ENCODE measurements around the gene SMIM12.

The SMIM12 gene

GRCh38 chr1:34872133-34872503 lies 12.6 kb upstream of the SMIM12 start:
- no peak for DNase-seq

- no peak for DNase-seq
These were observed 12.0 kb upstream of the SMIM12 start for GRCh38 chr1:34871443-34872132.

DNA sequence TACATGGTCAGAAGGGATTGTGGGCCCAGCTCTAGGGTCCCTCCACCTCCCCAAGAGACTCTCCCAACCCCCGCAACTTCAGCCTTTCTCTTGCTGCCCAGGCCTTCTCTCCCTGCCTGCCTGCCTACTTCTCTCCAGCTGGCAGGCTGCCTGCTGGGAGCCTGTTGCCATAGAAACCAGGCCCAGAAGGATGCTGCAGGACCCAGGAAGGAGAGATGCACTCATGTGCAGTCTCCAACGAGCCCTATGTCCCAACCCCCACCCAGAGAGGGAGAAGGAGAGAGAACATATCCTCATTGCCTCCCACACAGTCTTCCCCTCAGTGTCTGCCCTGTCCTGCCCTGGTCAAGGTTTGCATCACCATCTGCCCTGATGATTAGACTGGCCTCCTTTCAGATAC lies 10.8 kb upstream of the SMIM12 start:
- DNase-seq, result no peak

DNA sequence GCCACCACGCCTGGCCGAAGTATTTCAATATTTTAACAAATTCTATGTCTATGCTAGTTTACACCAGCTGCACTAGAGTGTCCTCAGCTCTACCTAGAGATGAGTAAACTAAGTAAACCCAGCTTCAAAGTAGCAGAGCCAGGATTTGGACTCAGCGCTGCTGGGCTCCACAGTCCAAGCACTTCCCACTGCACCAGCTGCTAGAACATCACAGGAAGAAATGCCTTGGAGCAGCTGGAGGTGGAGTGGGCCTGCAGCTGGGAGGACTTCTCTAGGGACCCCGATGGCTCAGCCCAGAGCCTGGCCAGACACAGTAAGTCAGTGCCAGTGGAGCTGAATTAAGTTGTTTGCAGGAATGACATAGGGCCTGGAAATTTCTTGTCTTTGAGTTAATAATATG lies 10.2 kb upstream of the SMIM12 start:
- DNase-seq, result no peak

GRCh38 chr1:34868230-34869049 lies 8.9 kb upstream of the SMIM12 start:
- DNase-seq, result no peak

DNA sequence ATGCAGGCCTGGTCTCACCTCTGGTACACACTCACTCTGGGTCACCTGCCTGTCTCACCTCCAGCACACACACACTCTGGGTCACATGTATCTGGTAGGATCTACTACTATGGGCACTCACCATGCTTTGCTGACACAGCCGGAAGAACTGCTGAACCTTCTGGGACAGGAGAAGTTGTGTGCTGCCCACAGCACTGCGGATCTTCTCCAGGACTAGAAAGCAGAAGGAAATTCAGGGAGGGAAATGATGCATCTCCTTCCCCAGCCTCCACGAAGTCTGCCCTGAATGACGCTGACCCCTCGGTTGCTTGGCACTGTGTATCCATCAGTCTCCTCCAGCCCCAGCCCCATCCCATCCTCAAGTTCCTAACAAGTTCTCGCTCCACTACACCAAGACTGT lies 7.9 kb upstream of the SMIM12 start:
- DNase-seq, result no peak

DNA sequence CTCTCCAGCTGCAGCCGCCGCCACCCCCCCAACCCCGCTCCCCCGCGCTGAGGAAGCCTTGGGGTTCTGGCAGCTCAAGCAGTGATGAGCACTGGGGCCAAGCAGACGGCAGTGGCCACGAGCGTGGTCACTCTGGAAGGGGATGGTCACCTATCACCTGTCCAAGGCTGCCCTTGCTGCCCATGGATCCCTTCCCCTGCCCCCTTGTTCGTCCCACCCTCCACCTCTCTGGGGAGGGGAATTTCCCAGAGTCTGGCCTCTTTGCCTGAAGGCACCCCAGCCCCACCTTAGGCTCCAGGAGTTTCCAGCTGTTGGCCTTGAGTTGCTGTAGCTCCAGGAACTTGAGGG lies 7.2 kb upstream of the SMIM12 start:
- DNase-seq, result no peak

DNA sequence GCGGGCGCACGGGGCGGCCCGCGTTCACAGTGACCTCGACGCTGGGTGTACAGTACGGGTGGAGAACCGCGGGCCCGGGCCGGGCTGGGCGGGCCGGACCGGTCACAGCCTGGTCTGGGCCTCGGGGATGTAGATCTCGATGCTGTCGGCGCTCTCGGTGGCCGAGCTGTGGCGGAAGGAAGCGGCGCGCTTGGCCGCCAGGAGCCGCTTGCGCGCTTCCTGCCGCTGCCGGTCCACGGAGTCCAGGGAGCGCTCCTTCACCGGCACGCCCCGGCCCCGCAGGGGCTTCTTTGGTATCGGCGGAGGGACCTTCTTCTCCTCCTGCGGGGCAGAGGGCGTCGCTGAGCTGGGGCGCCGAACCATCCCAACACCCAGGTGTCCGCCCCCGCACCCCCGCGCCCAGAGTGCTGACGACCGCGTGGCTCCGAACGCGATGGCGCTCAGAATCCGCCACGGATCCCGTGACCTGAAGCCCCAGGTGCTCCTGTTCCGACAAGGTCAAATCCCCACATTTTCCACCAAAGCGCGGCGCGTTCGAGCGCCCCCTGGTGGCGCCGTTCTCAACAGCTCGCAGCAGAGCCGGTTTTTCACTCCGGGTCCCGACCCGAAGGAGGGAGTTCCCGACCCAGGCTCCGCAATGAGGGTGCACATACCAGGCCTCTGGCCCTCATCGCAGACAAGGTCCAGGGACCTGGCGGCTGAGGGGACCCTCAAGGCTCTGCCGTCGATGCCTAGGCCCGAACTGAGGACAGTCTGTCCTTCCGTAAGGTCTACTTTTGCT lies 6.6 kb upstream of the SMIM12 start:
- peak; percentile 90 for DNase-seq

- no peak for DNase-seq
These were observed 6.0 kb upstream of the SMIM12 start for GRCh38 chr1:34865573-34865972.

DNA sequence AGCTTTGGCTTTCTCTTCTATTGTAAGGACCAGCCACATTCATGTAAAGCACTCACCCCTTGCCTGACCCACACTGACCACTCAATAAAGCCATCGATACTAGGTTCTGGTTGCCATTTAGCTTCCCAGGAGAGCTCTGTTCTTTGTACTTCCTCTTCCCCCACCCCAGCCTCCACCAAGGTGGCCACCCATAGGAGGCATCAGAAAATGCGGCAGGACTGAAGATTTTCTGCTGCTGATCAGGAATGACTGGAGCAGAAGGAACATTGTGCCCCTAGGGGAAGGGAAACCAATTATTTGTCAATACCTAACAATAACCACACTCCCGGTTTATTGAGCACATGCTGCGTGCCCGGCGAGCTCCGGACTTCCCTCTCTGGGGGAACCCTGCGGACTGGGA lies 5.2 kb upstream of the SMIM12 start:
- no peak for DNase-seq

DNA sequence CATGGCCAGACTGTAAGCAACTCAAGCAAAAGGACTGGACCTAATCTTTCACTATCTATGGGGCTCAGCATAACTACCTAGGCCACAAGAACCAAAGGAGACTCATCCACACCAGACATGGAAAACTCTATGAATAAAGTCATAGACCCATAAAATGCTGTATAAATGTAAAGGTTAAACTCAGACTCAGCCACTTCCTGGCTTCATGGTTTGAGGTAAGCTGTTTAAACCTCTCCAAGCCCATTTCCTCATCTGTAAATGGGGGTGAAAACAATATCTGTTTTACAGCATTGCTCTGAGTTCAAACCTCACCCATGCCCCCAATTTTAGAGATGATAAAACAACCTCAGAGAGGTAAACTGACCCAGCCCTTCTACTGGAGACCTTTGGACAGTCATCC lies 4.0 kb upstream of the SMIM12 start:
- no peak for DNase-seq

DNA sequence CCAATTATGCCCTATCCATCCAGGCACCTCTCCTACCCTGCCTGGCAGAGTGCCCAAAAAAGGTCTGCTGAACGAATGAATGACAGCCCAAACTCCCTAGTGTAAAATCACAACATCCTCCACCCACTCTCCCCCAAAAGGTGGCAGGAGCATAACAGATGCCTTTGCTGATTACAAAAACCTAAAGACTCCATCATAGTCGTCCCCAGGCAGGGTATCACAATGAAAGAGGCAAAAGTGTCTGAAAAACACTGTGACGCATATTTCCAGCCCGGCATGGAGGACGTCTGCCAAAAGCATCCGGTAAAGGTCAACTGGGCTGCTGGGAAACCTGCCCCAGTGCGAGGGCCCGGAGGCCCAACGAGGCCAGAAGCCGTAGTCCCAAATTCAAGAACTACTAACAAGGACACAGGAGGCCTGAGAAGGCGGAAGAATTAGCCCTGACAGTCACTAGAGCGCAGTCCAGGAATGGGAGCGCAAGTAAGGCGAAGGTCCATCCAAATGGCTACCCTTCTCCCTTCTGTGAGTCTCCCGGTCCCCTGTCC lies 576 bp downstream of the SMIM12 start:
- peak; percentile 53 for DNase-seq

GRCh38 chr1:34856697-34857096 lies 2.9 kb downstream of the SMIM12 start:
- no peak for DNase-seq

- peak; percentile 88 for DNase-seq
These were observed 6.8 kb downstream of the SMIM12 start for GRCh38 chr1:34852677-34853217.

DNA sequence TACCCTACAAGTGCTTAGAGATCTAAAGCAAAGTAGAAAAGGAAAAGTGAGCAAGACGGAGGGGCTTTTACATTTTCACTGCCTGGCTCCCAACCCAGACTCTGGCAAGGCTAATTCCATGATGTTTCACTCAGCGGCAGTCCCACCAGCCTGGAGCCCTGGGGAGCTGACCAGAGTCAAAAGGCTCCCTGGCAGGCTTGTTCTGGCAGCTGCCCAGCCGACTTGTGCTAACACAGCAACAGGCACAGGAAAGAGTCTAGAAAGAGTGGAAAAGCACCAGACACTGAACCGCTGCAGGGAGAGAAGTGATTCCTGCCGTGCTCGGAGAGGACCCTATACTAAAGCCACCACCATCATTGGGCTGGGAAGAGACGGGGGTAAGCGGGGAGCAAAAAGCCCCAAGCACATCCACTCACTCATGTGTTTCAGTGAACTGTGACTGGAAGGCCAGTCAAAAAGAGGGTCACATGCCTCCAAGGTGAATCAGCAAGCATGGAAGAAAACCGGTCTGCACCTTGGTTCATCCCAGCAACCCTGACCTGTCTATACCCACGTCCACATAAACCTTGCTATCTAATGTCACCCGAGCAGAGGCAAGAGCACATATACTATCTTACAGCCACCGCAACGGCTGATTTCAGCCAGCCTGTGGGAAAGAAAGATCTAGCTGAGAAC lies 8.0 kb downstream of the SMIM12 start:
- DNase-seq, result no peak

DNA sequence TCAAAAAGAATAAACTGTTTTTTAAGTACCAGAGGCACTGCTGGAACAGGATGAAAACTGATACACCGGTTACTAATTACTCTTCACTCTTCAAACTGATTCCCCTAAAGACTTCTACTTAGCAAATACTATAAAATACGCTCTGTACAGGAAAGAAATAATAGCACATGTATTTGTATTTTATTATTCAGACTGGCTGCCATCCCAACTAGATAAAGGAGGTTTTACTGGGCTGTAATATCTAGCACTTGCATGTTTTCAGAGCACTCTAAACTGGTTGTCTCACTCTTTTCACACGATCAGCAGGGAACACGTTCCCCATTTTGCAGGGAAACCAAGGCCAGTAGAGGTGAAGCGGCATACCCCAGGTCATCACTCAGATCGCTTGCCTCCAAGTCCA lies 9.2 kb downstream of the SMIM12 start:
- DNase-seq, result no peak

GRCh38 chr1:34847094-34847493 lies 12.5 kb downstream of the SMIM12 start:
- DNase-seq, result no peak

DNA sequence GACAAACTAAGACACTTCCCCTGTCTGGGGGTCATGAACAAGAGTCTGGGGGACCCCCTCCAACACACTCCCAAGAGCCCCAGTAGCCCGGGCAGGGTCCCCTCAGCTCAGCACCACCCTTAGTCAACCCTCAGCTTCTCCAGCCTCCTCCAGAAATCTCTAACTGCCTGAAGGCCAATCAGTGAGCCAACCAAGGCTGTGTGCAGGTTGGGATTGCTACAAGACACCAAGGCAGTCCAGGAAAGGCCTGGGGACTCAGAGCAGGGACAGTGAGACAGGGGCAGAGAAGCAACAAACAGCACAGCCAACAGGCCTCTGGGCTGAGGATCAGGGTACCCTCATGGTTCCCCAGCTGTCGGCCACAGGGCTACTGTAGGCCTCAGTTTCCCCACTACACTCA lies 13.3 kb downstream of the SMIM12 start:
- no peak for DNase-seq

- no peak for DNase-seq
These were observed 14.2 kb downstream of the SMIM12 start for GRCh38 chr1:34845131-34845901.

- DNase-seq, result no peak
These were observed 15.3 kb downstream of the SMIM12 start for GRCh38 chr1:34844252-34844634.

DNA sequence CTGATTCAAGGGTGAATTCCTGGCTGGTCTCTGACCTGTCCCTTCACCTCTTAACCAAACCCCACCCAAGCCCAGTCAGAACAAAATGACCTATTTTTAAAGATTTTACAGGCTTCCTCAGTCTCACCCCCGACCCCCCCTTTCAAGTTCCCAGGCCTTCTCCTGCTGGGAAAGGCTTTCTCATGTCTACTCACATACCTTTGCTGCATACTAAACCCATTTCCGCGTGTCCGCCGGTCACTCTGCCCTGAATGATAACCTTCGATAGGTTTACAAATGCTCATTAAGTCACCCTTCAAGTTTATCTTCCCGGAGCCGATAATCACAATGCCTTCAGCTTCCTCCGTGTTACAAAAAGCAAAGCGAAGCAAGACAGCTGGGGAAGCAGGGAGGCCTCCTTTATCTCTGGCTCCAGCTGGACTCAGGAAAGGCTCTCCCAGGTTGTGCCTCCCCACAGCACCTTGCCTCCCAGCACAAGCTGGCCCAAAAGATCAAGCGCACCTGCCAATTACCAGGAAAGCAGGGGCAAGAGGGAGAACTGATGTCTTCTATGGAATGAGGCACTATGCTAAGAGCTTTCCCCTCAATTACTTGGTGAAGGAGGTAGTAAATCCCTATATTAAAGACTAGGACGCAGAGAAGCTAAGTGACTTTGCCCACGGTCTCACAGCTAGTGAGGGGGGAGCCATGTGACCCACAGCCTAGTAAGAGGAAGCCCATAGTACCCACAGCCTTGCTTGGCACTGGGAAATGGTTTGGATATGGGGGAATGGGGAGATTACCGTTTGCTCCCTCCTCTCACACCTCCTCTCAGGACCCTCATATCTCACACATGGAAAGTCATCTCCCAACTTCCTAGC lies 15.9 kb downstream of the SMIM12 start:
- DNase-seq, result no peak
